SU-DHL-6 (cell line): ENCODE measurements around the gene OSTN.

Experiments
- CTCF ChIP-seq: fragments of 200-600 bp; sonication (generic); IDR thresholded peaks from one replicate; pipeline ENCODE4 v1.5.1; 2017; ENCODE audit warnings: antibody characterized with exemption, mild to moderate bottlenecking, low read length, moderate library complexity; ENCODE audit not compliant: insufficient read depth, poor library complexity, severe bottlenecking
- EZH2phosphoT487 ChIP-seq: fragments of 200-600 bp; sonication (generic), shearing (Covaris generic); conservative IDR thresholded peaks from 2 replicates; pipeline ENCODE4 v1.6.1; 2018; ENCODE audit warnings: mild to moderate bottlenecking, antibody characterized with exemption, low read length, moderate library complexity, mixed read lengths

GRCh38 chr3:191198932-191199331, at the start of gene OSTN:
- TF ChIP-seq CTCF = no peak
- TF ChIP-seq EZH2phosphoT487 = no peak
